GM12872 (cell line): ENCODE measurements around the gene CD247.
A peak's percentile ranks its signal among the peaks of the same experiment; 100 is the strongest.

Experiments
- TF ChIP-seq, protein P1 (sequence below): IDR thresholded peaks from 3 replicates; pipeline ENCODE4 v1.5.1; 2011; ENCODE audit warnings: low read depth, mild to moderate bottlenecking, low read length, moderate library complexity; ENCODE audit not compliant: insufficient read depth

The CD247 gene

DNA sequence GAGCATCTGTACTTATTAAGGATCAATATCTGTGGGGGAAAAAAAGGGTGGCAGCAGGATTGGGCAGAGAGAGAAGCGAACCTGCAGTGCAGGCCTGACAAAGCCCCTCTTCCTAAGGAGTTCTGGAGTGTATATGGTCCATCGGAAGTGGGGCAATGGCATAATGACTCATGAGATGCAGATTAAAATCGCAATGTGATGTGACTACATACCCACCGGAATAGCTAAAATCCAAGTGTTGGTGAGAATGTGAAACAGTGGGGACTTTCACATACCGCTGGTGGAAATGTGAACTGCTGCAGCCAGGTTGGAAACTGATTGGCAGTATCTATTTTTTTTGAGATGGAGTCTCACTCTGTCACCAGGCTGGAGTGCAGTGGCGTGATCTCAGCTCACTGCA lies 43.4 kb upstream of the CD247 start:
- TF ChIP-seq, protein P1, sequence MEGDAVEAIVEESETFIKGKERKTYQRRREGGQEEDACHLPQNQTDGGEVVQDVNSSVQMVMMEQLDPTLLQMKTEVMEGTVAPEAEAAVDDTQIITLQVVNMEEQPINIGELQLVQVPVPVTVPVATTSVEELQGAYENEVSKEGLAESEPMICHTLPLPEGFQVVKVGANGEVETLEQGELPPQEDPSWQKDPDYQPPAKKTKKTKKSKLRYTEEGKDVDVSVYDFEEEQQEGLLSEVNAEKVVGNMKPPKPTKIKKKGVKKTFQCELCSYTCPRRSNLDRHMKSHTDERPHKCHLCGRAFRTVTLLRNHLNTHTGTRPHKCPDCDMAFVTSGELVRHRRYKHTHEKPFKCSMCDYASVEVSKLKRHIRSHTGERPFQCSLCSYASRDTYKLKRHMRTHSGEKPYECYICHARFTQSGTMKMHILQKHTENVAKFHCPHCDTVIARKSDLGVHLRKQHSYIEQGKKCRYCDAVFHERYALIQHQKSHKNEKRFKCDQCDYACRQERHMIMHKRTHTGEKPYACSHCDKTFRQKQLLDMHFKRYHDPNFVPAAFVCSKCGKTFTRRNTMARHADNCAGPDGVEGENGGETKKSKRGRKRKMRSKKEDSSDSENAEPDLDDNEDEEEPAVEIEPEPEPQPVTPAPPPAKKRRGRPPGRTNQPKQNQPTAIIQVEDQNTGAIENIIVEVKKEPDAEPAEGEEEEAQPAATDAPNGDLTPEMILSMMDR, result no peak

DNA sequence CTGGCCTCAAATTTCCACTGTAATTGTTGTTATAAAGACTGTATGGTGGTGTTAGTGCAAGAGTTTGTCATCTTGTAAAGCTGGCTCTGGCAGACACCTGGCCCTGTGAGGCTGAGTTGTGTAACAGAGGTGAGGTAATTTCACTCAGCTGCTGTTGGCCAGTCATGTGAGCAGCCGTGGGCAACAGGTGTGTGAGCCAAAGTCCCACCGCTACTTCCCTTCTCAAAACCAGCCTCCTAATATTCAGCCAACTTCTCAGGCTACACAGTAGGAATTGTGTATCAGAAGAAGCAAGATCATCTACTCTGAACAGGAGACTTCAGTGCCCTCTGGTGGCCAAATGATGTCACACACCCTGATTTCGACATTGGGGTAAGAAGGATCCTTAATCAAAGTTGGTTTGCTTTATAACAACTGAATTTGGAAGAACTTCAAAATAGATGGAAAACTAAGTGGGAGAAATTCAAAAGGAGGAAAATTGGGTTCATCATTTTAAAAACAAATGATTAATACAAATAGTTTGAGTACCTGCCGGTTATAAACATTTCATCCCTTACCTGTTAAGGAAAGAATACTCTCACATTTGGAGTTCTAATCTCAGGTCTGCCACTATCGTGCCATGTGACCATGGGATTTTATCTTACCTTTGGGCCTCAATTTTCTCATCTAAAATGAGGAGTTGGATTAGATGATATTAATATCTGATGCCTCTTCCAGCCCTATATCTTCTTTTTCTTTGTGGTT lies 37.8 kb upstream of the CD247 start:
- TF ChIP-seq, protein P1, result peak; percentile 89

DNA sequence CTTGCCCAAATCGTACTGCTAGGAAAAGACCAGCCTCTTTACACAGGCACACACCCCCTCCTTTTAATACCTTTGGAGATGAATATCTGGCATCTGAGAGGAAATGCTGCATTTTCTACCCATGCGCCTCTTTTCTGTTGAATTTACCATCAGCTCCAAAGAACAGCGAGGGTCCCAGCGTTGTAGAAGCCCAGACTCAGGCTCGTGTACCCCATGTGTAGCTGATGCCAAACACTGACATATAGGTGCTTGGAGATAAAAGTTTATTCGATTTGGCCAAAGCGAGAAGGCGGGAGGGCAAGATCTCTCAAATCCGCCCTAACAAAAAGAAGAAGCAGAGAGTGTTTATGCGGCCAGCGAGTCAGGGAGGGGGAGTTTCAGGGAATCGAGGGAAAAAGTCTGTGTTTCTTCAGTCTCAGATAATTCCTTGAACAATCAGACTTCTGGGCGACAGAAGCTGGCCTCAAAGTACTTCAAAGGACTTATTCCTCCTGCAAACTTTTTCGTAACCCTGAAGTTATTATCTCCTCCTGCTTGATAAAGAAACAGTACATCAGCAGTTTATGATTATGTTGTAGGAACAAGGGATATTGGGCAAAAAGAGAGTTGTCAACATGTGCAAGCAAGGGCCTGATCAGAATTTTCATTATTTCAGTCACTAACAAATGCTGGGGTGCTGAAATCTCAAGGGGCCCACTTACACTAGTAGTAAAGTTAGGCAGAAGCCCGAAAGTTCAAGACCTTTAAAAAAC lies 35.9 kb upstream of the CD247 start:
- TF ChIP-seq, protein P1, result no peak

DNA sequence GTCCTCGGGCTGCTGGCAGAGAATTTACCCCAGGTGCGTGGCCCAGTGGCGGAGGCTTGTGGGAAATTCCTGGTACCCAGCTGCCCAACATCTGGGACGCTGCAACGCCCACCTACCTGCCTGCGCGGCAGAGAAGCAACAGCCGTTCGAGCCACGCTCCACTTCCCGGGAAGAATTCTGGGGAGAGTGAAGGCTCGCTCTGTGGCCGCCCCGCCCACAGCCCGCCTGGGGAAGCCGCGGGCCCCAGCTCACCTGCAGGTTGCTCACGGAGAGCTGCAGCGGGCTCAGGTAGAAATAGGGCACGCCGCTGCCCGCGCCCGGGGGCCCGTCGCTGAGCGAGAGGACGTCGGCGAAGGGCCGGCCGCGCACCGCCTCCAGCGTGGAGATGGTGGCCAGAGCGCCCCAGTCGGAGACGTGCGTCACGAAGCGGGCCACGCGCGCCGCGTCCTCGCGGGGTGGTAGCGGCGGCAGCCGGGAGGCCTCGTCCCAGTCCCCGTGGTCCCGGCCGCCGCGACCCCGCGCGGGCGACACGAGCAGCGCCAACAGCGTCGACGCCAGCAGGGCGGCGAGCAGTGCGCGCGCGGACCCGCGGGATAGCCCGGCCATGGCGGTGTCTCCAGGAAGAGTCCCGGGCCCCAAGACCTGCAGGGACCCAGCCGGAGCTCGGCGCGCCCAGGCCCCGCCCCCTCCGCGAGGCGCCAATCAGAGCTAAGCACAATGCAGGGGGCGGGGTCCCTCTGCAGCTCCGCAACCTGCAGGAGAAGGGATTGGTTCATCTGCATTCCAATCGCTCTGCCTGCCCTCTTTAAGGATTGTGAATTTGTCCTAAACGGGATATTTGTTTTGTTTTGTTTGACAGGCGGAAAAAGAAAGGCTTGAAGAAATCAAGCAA lies 35.1 kb upstream of the CD247 start, which contains the start of gene CREG1:
TSS of gene CREG1 (minus strand) at position 627 of the 892 bp plus-strand sequence.
- TF ChIP-seq, protein P1, result no peak

DNA sequence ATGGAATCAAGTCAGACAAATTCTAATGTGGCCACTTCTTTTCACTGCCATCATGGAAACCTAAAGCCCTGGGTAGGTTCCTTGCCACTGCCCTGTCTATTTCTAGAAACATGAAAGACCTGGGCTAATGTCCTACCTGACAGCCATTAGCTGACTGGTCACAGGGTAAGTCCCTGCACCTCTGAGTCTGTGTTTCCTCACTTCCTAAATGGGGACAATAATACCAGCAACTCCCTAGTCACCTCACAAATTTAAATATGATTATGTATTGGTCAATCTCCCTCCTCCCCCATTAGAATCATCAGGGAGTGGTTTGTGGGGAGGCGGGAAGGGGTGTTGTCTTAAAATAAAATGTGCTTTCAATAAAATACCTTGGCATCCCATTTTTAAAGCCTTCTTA lies 33.0 kb upstream of the CD247 start:
- TF ChIP-seq, protein P1, result no peak

DNA sequence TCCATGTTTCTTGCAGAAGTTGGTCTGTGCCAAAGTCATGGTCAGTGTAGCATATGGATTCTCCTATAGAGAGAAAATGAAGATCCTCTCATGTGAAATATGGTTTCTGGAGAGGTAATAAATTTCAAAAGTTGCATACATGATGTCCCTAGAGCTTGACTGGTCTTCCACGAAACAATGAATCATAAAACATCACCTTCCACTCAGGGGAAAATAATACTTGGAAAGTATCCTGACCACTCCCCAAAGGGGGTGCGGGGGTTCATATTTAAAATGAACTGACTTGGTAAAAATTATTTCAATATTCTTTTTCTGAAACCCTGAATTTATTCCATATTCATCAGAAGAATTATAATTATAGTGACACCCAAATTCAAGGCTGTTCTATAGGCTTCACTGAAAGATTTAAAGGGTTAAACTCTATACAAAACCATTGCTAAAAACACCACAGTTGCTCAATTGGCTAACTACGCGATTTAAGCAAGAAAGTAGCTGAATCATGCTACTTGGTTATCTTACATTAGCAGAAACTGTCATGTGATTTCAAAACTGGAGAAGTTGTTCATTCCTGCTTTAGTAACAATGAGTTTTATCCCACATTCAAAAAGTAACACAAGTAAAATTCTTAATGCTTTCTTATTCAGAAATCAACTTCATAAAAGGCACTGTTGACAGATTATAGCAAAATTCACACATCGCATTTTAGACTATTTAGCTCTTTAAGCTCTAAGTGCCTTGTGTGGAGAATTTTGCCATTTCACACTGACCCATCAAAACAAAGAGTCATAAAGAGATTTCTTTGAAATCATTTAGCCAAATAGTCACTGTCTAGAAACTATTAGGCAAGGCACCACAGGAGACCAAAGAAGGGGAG lies 30.0 kb upstream of the CD247 start:
- TF ChIP-seq, protein P1, result no peak
